HCT116 (cell line): ENCODE measurements around the gene DNPEP.

Experiments
- CEBPB ChIP-seq: IDR thresholded peaks from 2 replicates; pipeline ENCODE4 v1.6.1; 2012; ENCODE audit warnings: low read depth
- CTCF ChIP-seq, 3 experiments: fragments of 200-600 bp in 1 of 3; sonication (generic) in 1 of 3; IDR thresholded peaks in 2 of 3; conservative IDR thresholded peaks in 1 of 3; 2 replicates each; pipeline ENCODE4 v1.5.1; 2012 to 2017; ENCODE audit warnings: low read depth in 2 of 3, low read length in 2 of 3, antibody characterized with exemption in 1 of 3, borderline replicate concordance in 1 of 3, control low read depth in 1 of 3, mild to moderate bottlenecking in 1 of 3, mixed read lengths in 1 of 3, mixed run types in 1 of 3, moderate library complexity in 1 of 3; ENCODE audit not compliant: insufficient read depth in 1 of 3
- EGR1 ChIP-seq: IDR thresholded peaks from 2 replicates; pipeline ENCODE4 v1.6.1; 2012; ENCODE audit warnings: low read depth
- EZH2 ChIP-seq: fragments of 200-600 bp; sonication (generic); IDR thresholded peaks from 2 replicates; pipeline ENCODE4 v1.6.1; 2017; ENCODE audit warnings: antibody characterized with exemption, mixed run types
- EZH2phosphoT487 ChIP-seq: fragments of 200-600 bp; IDR thresholded peaks from 2 replicates; pipeline ENCODE4 v1.6.1; 2018; ENCODE audit warnings: antibody characterized with exemption, borderline replicate concordance
- JUND ChIP-seq: IDR thresholded peaks from 2 replicates; pipeline ENCODE4 v1.6.1; 2012
- POLR2A ChIP-seq: IDR thresholded peaks from 2 replicates; pipeline ENCODE4 v1.7.0; 2011; ENCODE audit warnings: borderline replicate concordance; ENCODE audit not compliant: insufficient read depth, insufficient read length; ENCODE audit errors: extremely low read depth
- POLR2AphosphoS5 ChIP-seq: IDR thresholded peaks from 2 replicates; pipeline ENCODE4 v1.6.1; 2011; ENCODE audit warnings: mild to moderate bottlenecking, low read depth, low read length, moderate library complexity
- RAD21 ChIP-seq: IDR thresholded peaks from 2 replicates; pipeline ENCODE4 v1.6.1; 2012; ENCODE audit warnings: low read depth, mild to moderate bottlenecking
- REST ChIP-seq: IDR thresholded peaks from 2 replicates; pipeline ENCODE4 v1.6.1; 2012; ENCODE audit warnings: low read depth
- SRF ChIP-seq: IDR thresholded peaks from 2 replicates; pipeline ENCODE4 v1.6.1; 2012; ENCODE audit warnings: low read depth
- TCF7L2 ChIP-seq: IDR thresholded peaks from 2 replicates; pipeline ENCODE4 v1.7.0; 2011; ENCODE audit warnings: borderline replicate concordance, inconsistent platforms; ENCODE audit not compliant: insufficient read depth, insufficient read length; ENCODE audit errors: extremely low read depth
- ZNF274 ChIP-seq: fragments of 200-500 bp; sonication (Bioruptor generic); IDR thresholded peaks from 2 replicates; pipeline ENCODE4 v1.6.1; 2014; ENCODE audit warnings: mild to moderate bottlenecking, low read depth, low read length, inconsistent platforms
- TF ChIP-seq, protein P1 (sequence below): IDR thresholded peaks from 2 replicates; pipeline ENCODE4 v1.6.1; 2012

DNA sequence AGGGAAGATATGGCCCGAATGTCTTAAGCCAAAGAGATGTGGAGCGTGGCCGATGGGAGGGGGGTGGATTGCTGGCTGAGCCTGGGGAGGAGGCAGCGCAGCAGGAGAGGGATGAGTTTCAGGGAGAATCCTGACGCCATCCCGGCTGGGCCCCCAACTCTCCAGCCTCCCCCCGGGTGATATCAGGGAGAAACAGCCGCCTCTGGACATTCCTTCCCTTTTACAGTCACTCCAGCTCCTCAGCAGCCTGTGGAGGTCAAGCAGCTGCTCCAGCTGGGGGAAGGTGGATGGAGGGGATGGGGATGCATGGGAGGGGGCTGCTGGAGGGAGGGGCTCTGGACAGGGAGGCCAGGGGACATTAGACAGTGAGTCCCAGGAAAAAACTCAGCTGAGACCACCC, 20.9 kb upstream of the DNPEP start:
- TF ChIP-seq CTCF (IDR thresholded peaks at IDR 0.05 in 2 of 3, conservative IDR thresholded peaks at IDR 0.05 in 1 of 3; ENCODE audit: borderline replicate concordance in 1 of 3, insufficient read depth in 1 of 3, low read depth in 2 of 3, low read length in 2 of 3): no peak
- TF ChIP-seq CEBPB: no peak
- no peak for TF ChIP-seq TCF7L2
- TF ChIP-seq EGR1: no peak
- no peak for TF ChIP-seq RAD21
- TF ChIP-seq ZNF274: no peak
- TF ChIP-seq POLR2AphosphoS5: no peak
- no peak for TF ChIP-seq EZH2
- no peak for TF ChIP-seq EZH2phosphoT487
- TF ChIP-seq JUND: no peak
- no peak for TF ChIP-seq POLR2A
- TF ChIP-seq, protein P1, sequence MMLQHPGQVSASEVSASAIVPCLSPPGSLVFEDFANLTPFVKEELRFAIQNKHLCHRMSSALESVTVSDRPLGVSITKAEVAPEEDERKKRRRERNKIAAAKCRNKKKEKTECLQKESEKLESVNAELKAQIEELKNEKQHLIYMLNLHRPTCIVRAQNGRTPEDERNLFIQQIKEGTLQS: no peak
- TF ChIP-seq SRF: no peak
- no peak for TF ChIP-seq REST
